ENCODE data around the gene GPR146.

Gene GPR146

GRCh38 chr7:1013581-1013980 lies 30.8 kb upstream of the GPR146 start:
- no peak overlapping the region for H3K4me3 ChIP-seq (ENCODE audit: low read depth, low read length)
- no peak for TF ChIP-seq CTCF (conservative IDR thresholded peaks at IDR 0.05; ENCODE audit: low read depth, low read length)
- no peak for DNase-seq (ENCODE audit: low read depth)

- DNase-seq (ENCODE audit: low read depth): no peak
- no peak for TF ChIP-seq CTCF (conservative IDR thresholded peaks at IDR 0.05; ENCODE audit: low read depth, low read length)
- no peak overlapping the region for H3K4me3 ChIP-seq (ENCODE audit: low read depth, low read length)
Observed at GRCh38 chr7:1014681-1015080, 29.7 kb upstream of the GPR146 start.

- H3K4me3 ChIP-seq (ENCODE audit: low read depth, low read length): no peak overlapping the region
- TF ChIP-seq CTCF (conservative IDR thresholded peaks at IDR 0.05; ENCODE audit: low read depth, low read length): no peak
- DNase-seq (ENCODE audit: low read depth): peak; percentile 17
Observed at GRCh38 chr7:1015196-1016121, 28.9 kb upstream of the GPR146 start.

GRCh38 chr7:1016577-1017531 lies 27.5 kb upstream of the GPR146 start:
- no peak overlapping the region for H3K4me3 ChIP-seq (ENCODE audit: low read depth, low read length)
- no peak for TF ChIP-seq CTCF (conservative IDR thresholded peaks at IDR 0.05; ENCODE audit: low read depth, low read length)
- no peak for DNase-seq (ENCODE audit: low read depth)

- DNase-seq (ENCODE audit: low read depth): no peak
- TF ChIP-seq CTCF (conservative IDR thresholded peaks at IDR 0.05; ENCODE audit: low read depth, low read length): no peak
- no peak overlapping the region for H3K4me3 ChIP-seq (ENCODE audit: low read depth, low read length)
Observed at GRCh38 chr7:1017586-1018333, 26.6 kb upstream of the GPR146 start.

GRCh38 chr7:1018334-1018695 lies 26.0 kb upstream of the GPR146 start:
- TF ChIP-seq CTCF (conservative IDR thresholded peaks at IDR 0.05; ENCODE audit: low read depth, low read length): no peak
- DNase-seq (ENCODE audit: low read depth): no peak
- no peak overlapping the region for H3K4me3 ChIP-seq (ENCODE audit: low read depth, low read length)
